HG03565 (cell line): ENCODE results near the gene APCDD1L.
"Not testable (repeated sequence)": the region's sequence is repeated elsewhere in the genome, so short reads cannot be mapped to it uniquely, and the experiment has no call there.

ENCODE experiments used
- ATAC-seq: cut with Tn5 transposase; IDR thresholded peaks from one replicate; pipeline ENCODE4 v1.9.1; 2021; ENCODE audit warnings: mild to moderate bottlenecking, moderate library complexity; ENCODE audit not compliant: unreplicated experiment

The APCDD1L gene

GRCh38 chr20:58420798-58421496 is 94.3 kb downstream of the APCDD1L start:
- ATAC-seq: no peak

GRCh38 chr20:58418949-58419748 is 96.0 kb downstream of the APCDD1L start:
- ATAC-seq: no peak

GRCh38 chr20:58417438-58417837 is 97.8 kb downstream of the APCDD1L start:
- ATAC-seq: no peak

GRCh38 chr20:58416835-58417234 is 98.4 kb downstream of the APCDD1L start:
- no peak for ATAC-seq

- no peak for ATAC-seq
These were observed 99.1 kb downstream of the APCDD1L start for GRCh38 chr20:58416057-58416456.

GRCh38 chr20:58414786-58415185 is 100.4 kb downstream of the APCDD1L start:
- ATAC-seq: not testable (repeated sequence)

- not testable (repeated sequence) for ATAC-seq
These were observed 101.0 kb downstream of the APCDD1L start for GRCh38 chr20:58414216-58414615.
